Hepatocyte (in vitro differentiated cells): Measurements from ENCODE around the gene COL13A1. TPM values are rescaled to one million over a fixed set of nuclear protein-coding genes. Genes with fewer than 3 reads are reported as not detected.
A peak's percentile ranks its signal among the peaks of the same experiment; 100 is the strongest.

Experiments used
- DNase-seq: peaks from one replicate; pipeline ENCODE4 v3.0.0-alpha.2; 2016; ENCODE audit warnings: low spot score
- H2AFZ ChIP-seq: fragments of 200-600 bp; sonication (generic); 2 replicates; pipeline ENCODE4 v1.6.0; 2016; ENCODE audit warnings: antibody characterized with exemption, mild to moderate bottlenecking
- H3K27ac ChIP-seq: fragments of 200-600 bp; sonication (generic); 2 replicates; pipeline ENCODE4 v1.5.1; 2016; ENCODE audit warnings: mild to moderate bottlenecking
- H3K27me3 ChIP-seq: fragments of 200-600 bp; sonication (generic); 2 replicates; pipeline ENCODE4 v1.6.1; 2016
- H3K36me3 ChIP-seq: fragments of 200-600 bp; sonication (generic); replicated peaks from 2 replicates; pipeline ENCODE4 v1.5.1; 2016; ENCODE audit warnings: low read depth; ENCODE audit not compliant: insufficient read depth
- H3K4me1 ChIP-seq: fragments of 200-600 bp; sonication (generic); 2 replicates; pipeline ENCODE4 v1.5.1; 2016; ENCODE audit warnings: mild to moderate bottlenecking, moderate library complexity; ENCODE audit not compliant: insufficient read depth
- H3K4me2 ChIP-seq: fragments of 200-600 bp; sonication (generic); 2 replicates; pipeline ENCODE4 v1.6.0; 2016
- H3K4me3 ChIP-seq: fragments of 200-600 bp; sonication (generic); 2 replicates; pipeline ENCODE4 v1.5.1; 2016; ENCODE audit warnings: mild to moderate bottlenecking
- H3K79me2 ChIP-seq: fragments of 200-600 bp; sonication (generic); 2 replicates; pipeline ENCODE4 v1.6.0; 2017; ENCODE audit warnings: mild to moderate bottlenecking
- H3K9me2 ChIP-seq: fragments of 200-600 bp; sonication (generic); replicated peaks from 2 replicates; pipeline ENCODE4 v1.6.0; 2017; ENCODE audit warnings: mild to moderate bottlenecking; ENCODE audit not compliant: insufficient read depth
- H3K9me3 ChIP-seq: fragments of 200-600 bp; sonication (generic); 2 replicates; pipeline ENCODE4 v1.5.1; 2016; ENCODE audit warnings: low read depth, mild to moderate bottlenecking
- H4K20me1 ChIP-seq: fragments of 200-600 bp; sonication (generic); 2 replicates; pipeline ENCODE4 v1.6.0; 2016; ENCODE audit warnings: mild to moderate bottlenecking; ENCODE audit not compliant: insufficient read depth, poor library complexity, severe bottlenecking
- EZH2 ChIP-seq: fragments of 200-600 bp; sonication (generic); IDR thresholded peaks from 2 replicates; pipeline ENCODE4 v1.6.1; 2016; ENCODE audit warnings: antibody characterized with exemption, mild to moderate bottlenecking, borderline replicate concordance
- EZH2phosphoT487 ChIP-seq: fragments of 200-600 bp; sonication (generic); IDR thresholded peaks from one replicate; pipeline ENCODE4 v1.6.1; 2018; ENCODE audit warnings: antibody characterized with exemption, mild to moderate bottlenecking, low read depth, moderate library complexity; ENCODE audit not compliant: unreplicated experiment, severe bottlenecking
- WGBS: methylation state at CpG from one replicate; pipeline ENCODE4 v1.1.6; 2016; ENCODE audit warnings: low lambda C conversion rate; ENCODE audit errors: missing lambda C conversion rate; 5-methylcytosine and 5-hydroxymethylcytosine counted together
- polyA plus RNA-seq: library from polyadenylated mRNA; unstranded; fragments of >200 nt; fragmentation: Nextera tagmentation; extraction: Ambion mirVana; gene quantifications from 2 replicates; pipeline ENCODE4 v1.2.1, GENCODE V29; 2016
- total RNA-seq: library from RNA; depleted of rRNA; stranded (reverse); fragments of >200 nt; gene quantifications from 2 replicates; pipeline ENCODE4 v1.2.3, GENCODE V29; 2014
- TF ChIP-seq, protein P1 (sequence below): fragments of 200-600 bp; sonication (generic); IDR thresholded peaks from 2 replicates; pipeline ENCODE4 v1.5.1; 2016; ENCODE audit warnings: antibody characterized with exemption, mild to moderate bottlenecking; ENCODE audit not compliant: poor library complexity

The COL13A1 gene
- total and polyA plus RNA-seq, 2 experiments from 2014 or later: 4.5 to 8.5 TPM

DNA sequence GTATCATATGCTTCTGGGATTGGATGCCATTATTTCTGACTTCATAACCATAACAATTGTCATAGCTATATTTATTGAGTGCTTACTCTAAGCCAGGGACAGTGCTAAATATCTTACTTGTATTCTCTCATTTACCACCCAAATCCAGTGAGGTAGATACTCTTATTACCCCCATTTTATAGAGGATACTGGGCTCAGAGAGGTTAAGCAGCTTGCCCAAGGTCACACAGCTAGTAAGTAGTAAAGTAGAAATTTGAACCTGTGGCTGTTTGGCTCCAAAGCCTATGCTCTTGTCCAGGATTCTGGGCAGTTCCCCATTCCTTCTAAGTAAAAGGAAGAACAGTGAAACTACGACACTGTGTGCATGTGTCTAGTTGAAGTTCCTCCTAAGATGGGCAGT, 56.5 kb downstream of the COL13A1 start:
- H3K9me2 ChIP-seq: no peaks in the 10 kb centered on the region
- no peaks in the 10 kb centered on the region for H3K27me3 ChIP-seq
- no peak for DNase-seq
- H3K27ac ChIP-seq: no peak overlapping the region
- H4K20me1 ChIP-seq: no peaks in the 10 kb centered on the region
- no peaks in the 10 kb centered on the region for H3K9me3 ChIP-seq
- no peak for TF ChIP-seq EZH2
- TF ChIP-seq EZH2phosphoT487: no peak
- TF ChIP-seq, protein P1, sequence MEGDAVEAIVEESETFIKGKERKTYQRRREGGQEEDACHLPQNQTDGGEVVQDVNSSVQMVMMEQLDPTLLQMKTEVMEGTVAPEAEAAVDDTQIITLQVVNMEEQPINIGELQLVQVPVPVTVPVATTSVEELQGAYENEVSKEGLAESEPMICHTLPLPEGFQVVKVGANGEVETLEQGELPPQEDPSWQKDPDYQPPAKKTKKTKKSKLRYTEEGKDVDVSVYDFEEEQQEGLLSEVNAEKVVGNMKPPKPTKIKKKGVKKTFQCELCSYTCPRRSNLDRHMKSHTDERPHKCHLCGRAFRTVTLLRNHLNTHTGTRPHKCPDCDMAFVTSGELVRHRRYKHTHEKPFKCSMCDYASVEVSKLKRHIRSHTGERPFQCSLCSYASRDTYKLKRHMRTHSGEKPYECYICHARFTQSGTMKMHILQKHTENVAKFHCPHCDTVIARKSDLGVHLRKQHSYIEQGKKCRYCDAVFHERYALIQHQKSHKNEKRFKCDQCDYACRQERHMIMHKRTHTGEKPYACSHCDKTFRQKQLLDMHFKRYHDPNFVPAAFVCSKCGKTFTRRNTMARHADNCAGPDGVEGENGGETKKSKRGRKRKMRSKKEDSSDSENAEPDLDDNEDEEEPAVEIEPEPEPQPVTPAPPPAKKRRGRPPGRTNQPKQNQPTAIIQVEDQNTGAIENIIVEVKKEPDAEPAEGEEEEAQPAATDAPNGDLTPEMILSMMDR: no peak
- H3K4me2 ChIP-seq: no peak overlapping the region
- no peak overlapping the region for H2AFZ ChIP-seq
- H3K4me1 ChIP-seq: peaks cover 12% of the 10 kb centered on the region
- 90% methylated on average over 1 of the region's 1 CpG for WGBS
- no peaks in the 10 kb centered on the region for H3K79me2 ChIP-seq
- no peak overlapping the region for H3K4me3 ChIP-seq
- H3K36me3 ChIP-seq: no peaks in the 10 kb centered on the region

DNA sequence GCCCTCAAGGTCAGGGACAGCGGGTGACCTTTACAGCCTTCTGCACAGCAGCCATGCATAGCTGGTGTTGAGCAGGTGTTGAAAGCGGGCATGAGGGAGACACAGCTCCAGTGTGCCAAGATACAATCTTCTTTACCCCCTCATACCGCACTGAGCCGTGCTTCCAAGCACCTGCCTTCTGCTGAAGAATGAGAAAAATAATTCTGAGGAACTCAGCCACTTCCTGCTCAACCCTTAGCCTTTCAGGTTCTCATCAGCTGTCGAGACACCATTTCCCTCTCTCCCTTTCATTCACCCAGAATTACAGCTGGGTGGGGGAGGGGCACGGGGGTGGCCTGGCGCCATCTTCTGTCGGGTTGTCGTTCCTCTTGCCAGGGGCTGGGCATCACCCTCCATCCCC, 58.6 kb downstream of the COL13A1 start:
- Histone ChIP-seq H3K27me3 (no peaks in the 10 kb centered on the region), H4K20me1 (no peaks in the 10 kb centered on the region), H3K9me2 (no peaks in the 10 kb centered on the region), H3K4me1 (peaks cover 7% of the 10 kb centered on the region), H3K27ac (no peak overlapping the region), H3K36me3 (no peaks in the 10 kb centered on the region), H3K4me3 (no peak overlapping the region), H3K79me2 (no peaks in the 10 kb centered on the region), H3K9me3 (no peaks in the 10 kb centered on the region), H3K4me2 (no peak overlapping the region), H2AFZ (no peak overlapping the region)
- TF ChIP-seq EZH2: no peak
- no peak for TF ChIP-seq EZH2phosphoT487
- TF ChIP-seq, protein P1: no peak
- WGBS: 75% methylated on average over 8 of the region's 9 CpGs
- DNase-seq: no peak

DNA sequence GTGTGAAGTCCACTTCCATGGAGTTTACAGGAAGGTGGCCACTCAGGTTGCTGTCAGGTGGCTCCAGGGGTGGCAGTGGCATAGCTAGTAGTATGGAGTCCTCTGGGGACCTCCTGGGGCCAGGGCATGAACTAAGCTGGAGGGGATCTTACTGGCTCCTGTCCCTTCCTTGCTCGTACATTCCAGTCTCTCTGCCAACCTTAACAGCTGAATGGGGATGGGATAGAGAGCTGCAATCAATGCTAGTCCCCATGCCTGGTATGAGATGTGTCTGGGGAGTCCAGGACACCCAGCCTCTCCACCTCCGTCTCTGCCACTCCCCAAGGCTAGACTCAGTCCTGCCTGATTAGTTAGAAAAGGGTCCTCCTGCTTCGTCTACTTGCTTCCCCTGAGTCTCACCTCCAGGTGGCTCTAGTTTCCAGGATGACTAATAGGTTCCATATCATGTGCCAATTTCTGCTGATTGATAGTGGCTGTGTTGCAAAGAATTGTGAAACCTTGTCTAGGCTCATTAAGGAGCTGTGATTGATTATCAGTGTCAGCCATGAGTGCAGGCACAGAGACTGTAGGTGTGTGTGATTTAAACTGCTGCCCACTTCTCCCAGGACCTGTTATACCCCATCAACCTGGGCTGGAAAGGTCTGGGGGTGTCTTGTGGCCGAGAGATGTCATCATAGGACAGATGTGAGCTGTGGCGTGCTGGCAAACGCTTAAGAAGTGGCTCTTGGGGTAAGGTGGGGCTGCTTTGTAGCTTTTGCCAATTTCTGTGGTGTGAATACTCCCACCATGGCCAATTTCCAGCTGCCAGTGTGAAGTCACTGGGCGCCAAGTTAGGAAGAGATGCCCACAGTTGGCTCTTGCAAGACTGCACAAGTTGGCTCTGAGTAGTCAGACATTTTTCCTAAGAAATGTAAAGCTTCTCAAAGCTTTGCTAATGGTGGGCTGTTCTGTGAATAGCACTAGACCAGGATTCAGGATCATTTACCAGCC, 59.8 kb downstream of the COL13A1 start:
- Histone ChIP-seq H3K36me3 (no peaks in the 10 kb centered on the region), H3K9me2 (no peaks in the 10 kb centered on the region), H3K4me3 (no peak overlapping the region), H3K4me2 (no peak overlapping the region), H3K27me3 (no peaks in the 10 kb centered on the region), H3K4me1 (peaks cover 13% of the 10 kb centered on the region), H3K27ac (no peak overlapping the region), H3K9me3 (no peaks in the 10 kb centered on the region), H2AFZ (no peak overlapping the region), H3K79me2 (no peaks in the 10 kb centered on the region), H4K20me1 (no peaks in the 10 kb centered on the region)
- WGBS: 66% methylated on average over 7 of the region's 7 CpGs
- DNase-seq: peak; percentile 85
- TF ChIP-seq EZH2: no peak
- TF ChIP-seq, protein P1: peak; percentile 41
